GM23338 (cell line): ENCODE measurements around the gene IARS2. TPM values are rescaled to one million over a fixed set of nuclear protein-coding genes. Genes with fewer than 3 reads are reported as not detected.
A peak's percentile ranks its signal among the peaks of the same experiment; 100 is the strongest.

ENCODE experiments used
- ATAC-seq: fragments of 200-7000 bp; cut with Tn5 transposase; 3 replicates; pipeline ENCODE4 v1.9.1; 2020
- DNase-seq: peaks from one replicate; pipeline ENCODE4 v3.0.0-alpha.2; 2015; ENCODE audit warnings: low spot score
- H2AFZ ChIP-seq: fragments of 200-600 bp; sonication (generic); 2 replicates; pipeline ENCODE4 v1.8.0; 2016; ENCODE audit warnings: antibody characterized with exemption, mild to moderate bottlenecking, moderate library complexity
- H3F3A ChIP-seq: fragments of 200-600 bp; sonication (generic); replicated peaks from 2 replicates; pipeline ENCODE4 v1.8.0; 2017; ENCODE audit warnings: antibody characterized with exemption, mixed run types, low read depth
- H3K27ac ChIP-seq: fragments of 200-600 bp; sonication (generic); 2 replicates; pipeline ENCODE4 v1.6.1; 2016; ENCODE audit warnings: low read depth
- H3K27me3 ChIP-seq: fragments of 200-600 bp; sonication (generic); 2 replicates; pipeline ENCODE4 v1.8.0; 2016; ENCODE audit warnings: mild to moderate bottlenecking, mixed run types, moderate library complexity; ENCODE audit not compliant: insufficient read depth
- H3K36me3 ChIP-seq: fragments of 200-600 bp; sonication (generic); 2 replicates; pipeline ENCODE4 v1.8.0; 2016; ENCODE audit warnings: mild to moderate bottlenecking; ENCODE audit not compliant: insufficient read depth
- H3K4me1 ChIP-seq: fragments of 200-600 bp; sonication (generic); 2 replicates; pipeline ENCODE4 v1.8.0; 2016; ENCODE audit warnings: mild to moderate bottlenecking, moderate library complexity; ENCODE audit not compliant: insufficient read depth
- H3K4me2 ChIP-seq: fragments of 200-600 bp; sonication (generic); 2 replicates; pipeline ENCODE4 v1.7.1; 2017; ENCODE audit warnings: mixed run types
- H3K4me3 ChIP-seq: fragments of 200-600 bp; sonication (generic); 2 replicates; pipeline ENCODE4 v1.6.1; 2016; ENCODE audit warnings: mixed run types
- H3K79me2 ChIP-seq: fragments of 200-600 bp; sonication (generic); replicated peaks from 2 replicates; pipeline ENCODE4 v1.8.0; 2017; ENCODE audit warnings: mild to moderate bottlenecking; ENCODE audit not compliant: insufficient read depth
- H3K9me2 ChIP-seq: fragments of 200-600 bp; sonication (generic); 2 replicates; pipeline ENCODE4 v1.8.0; 2017; ENCODE audit not compliant: insufficient read depth
- H4K20me1 ChIP-seq: fragments of 200-600 bp; sonication (generic); replicated peaks from 2 replicates; pipeline ENCODE4 v1.8.0; 2017; ENCODE audit warnings: mild to moderate bottlenecking; ENCODE audit not compliant: insufficient read depth
- H3K27ac Mint-ChIP-seq: 2 replicates; pipeline ENCODE4 v1.8.0; 2020; ENCODE audit warnings: inconsistent platforms, mild to moderate bottlenecking, moderate library complexity, mixed read lengths
- H3K27me3 Mint-ChIP-seq: 3 replicates; pipeline ENCODE4 v1.8.0; 2022; ENCODE audit warnings: low read depth, mild to moderate bottlenecking, moderate library complexity, mixed read lengths, inconsistent platforms; ENCODE audit not compliant: insufficient read depth, poor library complexity
- H3K36me3 Mint-ChIP-seq: 3 replicates; pipeline ENCODE4 v1.8.0; 2021; ENCODE audit warnings: low read depth, mild to moderate bottlenecking, inconsistent platforms, moderate library complexity, mixed read lengths
- H3K4me1 Mint-ChIP-seq: 3 replicates; pipeline ENCODE4 v1.8.0; 2020; ENCODE audit warnings: mild to moderate bottlenecking, inconsistent platforms, mixed read lengths
- H3K4me3 Mint-ChIP-seq: 3 replicates; pipeline ENCODE4 v1.8.0; 2021; ENCODE audit warnings: moderate library complexity, mild to moderate bottlenecking, inconsistent platforms, mixed read lengths
- H3K9me3 Mint-ChIP-seq: 3 replicates; pipeline ENCODE4 v1.8.0; 2020; ENCODE audit warnings: moderate library complexity, mild to moderate bottlenecking, inconsistent platforms, mixed read lengths
- CREB1 ChIP-seq: fragments of 250-450 bp; sonication (Bioruptor Pico); IDR thresholded peaks from 2 replicates; pipeline ENCODE4 v1.5.0; 2020; ENCODE audit warnings: low read depth, mild to moderate bottlenecking, moderate library complexity
- EZH2 ChIP-seq: fragments of 200-600 bp; sonication (generic); IDR thresholded peaks from one replicate; pipeline ENCODE4 v1.8.0; 2017; ENCODE audit warnings: antibody characterized with exemption, mild to moderate bottlenecking, low read depth; ENCODE audit not compliant: unreplicated experiment
- EZH2phosphoT487 ChIP-seq: fragments of 200-600 bp; sonication (generic); IDR thresholded peaks from one replicate; pipeline ENCODE4 v1.8.1; 2018; ENCODE audit warnings: antibody characterized with exemption; ENCODE audit not compliant: unreplicated experiment
- JUNB ChIP-seq: IDR thresholded peaks from one replicate; pipeline ENCODE4 v1.6.1; 2016; ENCODE audit warnings: antibody characterized with exemption; ENCODE audit not compliant: unreplicated experiment
- NANOG ChIP-seq: IDR thresholded peaks from 2 replicates; pipeline ENCODE4 v1.6.1; 2016; ENCODE audit warnings: antibody characterized with exemption, borderline replicate concordance
- ZNF114 ChIP-seq: fragments of 250-450 bp; sonication (Bioruptor Pico); IDR thresholded peaks from 2 replicates; pipeline ENCODE4 v1.5.0; 2020; ENCODE audit warnings: mild to moderate bottlenecking, moderate library complexity
- ZNF462 ChIP-seq: fragments of 250-450 bp; sonication (Bioruptor Pico); IDR thresholded peaks from 2 replicates; pipeline ENCODE4 v1.5.0; 2020; ENCODE audit warnings: mild to moderate bottlenecking, moderate library complexity
- polyA plus RNA-seq: library from polyadenylated mRNA; unstranded; fragments of >200 nt; fragmentation: Nextera tagmentation; extraction: Ambion mirVana; gene quantifications from 2 replicates; pipeline ENCODE4 v1.2.1, GENCODE V29; 2016
- total RNA-seq: library from RNA; depleted of rRNA; stranded (reverse); fragments of >200 nt; shearing (Covaris generic); gene quantifications from 2 replicates; pipeline ENCODE4 v1.2.3, GENCODE V29; 2014

The IARS2 gene
- total and polyA plus RNA-seq, 2 experiments from 2014 or later: 33.3 to 75.6 TPM

- TF ChIP-seq ZNF462 (CRISPR knock-in tag) (no peak), CREB1 (CRISPR knock-in tag) (peak; percentile 93)
Observed at GRCh38 chr1:220046052-220046930, 47.6 kb upstream of the IARS2 start, which contains the start of gene EPRS1 (continued).

DNA sequence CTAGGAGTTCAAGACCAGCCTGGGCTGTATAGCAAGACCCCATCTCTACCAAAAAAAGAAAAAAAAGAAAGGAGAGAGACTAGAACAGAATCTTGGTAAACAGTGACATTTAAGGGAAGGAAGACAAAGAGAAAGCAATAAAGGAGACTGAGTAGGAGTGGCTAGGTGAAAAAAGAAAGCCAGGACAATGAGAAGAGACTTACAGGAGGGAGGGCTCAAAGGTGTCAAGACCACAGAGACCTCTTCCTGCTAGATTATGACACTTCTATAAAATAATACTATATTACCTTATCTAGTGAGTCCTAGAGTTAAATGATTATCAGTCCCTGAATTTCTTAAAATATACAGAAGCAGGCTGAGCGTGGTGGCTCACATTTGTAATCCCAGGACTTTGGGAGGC, 37.6 kb upstream of the IARS2 start:
- peaks cover 2% of the 10 kb centered on the region for H3K27me3 Mint-ChIP-seq
- no peaks in the 10 kb centered on the region; the same call in 2 of the 3 replicates for H3K9me3 Mint-ChIP-seq
- peaks cover under 1% of the 10 kb centered on the region; the same call in 1 of the 3 replicates for H3K36me3 Mint-ChIP-seq
- TF ChIP-seq ZNF462 (CRISPR knock-in tag): no peak
- TF ChIP-seq JUNB: no peak
- no peak for TF ChIP-seq ZNF114 (CRISPR knock-in tag)
- TF ChIP-seq EZH2phosphoT487: no peak
- TF ChIP-seq NANOG: no peak
- TF ChIP-seq EZH2: no peak

More for the DNA sequence above, 37.6 kb upstream of the IARS2 start:
- Mint-ChIP-seq H3K4me3 (no peak overlapping the region), H3K4me1 (peaks cover 7% of the 10 kb centered on the region), H3K27ac (no peak overlapping the region; the same call in 1 of the 2 replicates)
- H3K36me3 ChIP-seq: 0 out of 2 replicates have a peak, but pooled peaks cover 2% of the 10 kb centered on the region
- no peaks in the 10 kb centered on the region for H3K27me3 ChIP-seq
- H4K20me1 ChIP-seq: no peaks in the 10 kb centered on the region
- DNase-seq (no peak), ATAC-seq (no peak)
- no peaks in the 10 kb centered on the region for H3K79me2 ChIP-seq
- no peaks in the 10 kb centered on the region for H3F3A ChIP-seq
- no peaks in the 10 kb centered on the region for H3K9me2 ChIP-seq
- H3K4me2 ChIP-seq: no peak overlapping the region
- no peak overlapping the region for H3K4me3 ChIP-seq
- H3K4me1 ChIP-seq: peaks cover 12% of the 10 kb centered on the region; the same call in 1 of the 2 replicates
- H3K27ac ChIP-seq: no peak overlapping the region
- H2AFZ ChIP-seq: no peak overlapping the region
